CD4-positive, alpha-beta T cell treated with Interferon alpha-2 for 1 hour (primary cell): ENCODE results near the gene MVB12B.
A peak's percentile ranks its signal among the peaks of the same experiment; 100 is the strongest.

Experiments
- DNase-seq, 2 donors: peaks; one replicate each; pipeline ENCODE4 v3.0.0-alpha.2; 2020 to 2022

Gene MVB12B

DNA sequence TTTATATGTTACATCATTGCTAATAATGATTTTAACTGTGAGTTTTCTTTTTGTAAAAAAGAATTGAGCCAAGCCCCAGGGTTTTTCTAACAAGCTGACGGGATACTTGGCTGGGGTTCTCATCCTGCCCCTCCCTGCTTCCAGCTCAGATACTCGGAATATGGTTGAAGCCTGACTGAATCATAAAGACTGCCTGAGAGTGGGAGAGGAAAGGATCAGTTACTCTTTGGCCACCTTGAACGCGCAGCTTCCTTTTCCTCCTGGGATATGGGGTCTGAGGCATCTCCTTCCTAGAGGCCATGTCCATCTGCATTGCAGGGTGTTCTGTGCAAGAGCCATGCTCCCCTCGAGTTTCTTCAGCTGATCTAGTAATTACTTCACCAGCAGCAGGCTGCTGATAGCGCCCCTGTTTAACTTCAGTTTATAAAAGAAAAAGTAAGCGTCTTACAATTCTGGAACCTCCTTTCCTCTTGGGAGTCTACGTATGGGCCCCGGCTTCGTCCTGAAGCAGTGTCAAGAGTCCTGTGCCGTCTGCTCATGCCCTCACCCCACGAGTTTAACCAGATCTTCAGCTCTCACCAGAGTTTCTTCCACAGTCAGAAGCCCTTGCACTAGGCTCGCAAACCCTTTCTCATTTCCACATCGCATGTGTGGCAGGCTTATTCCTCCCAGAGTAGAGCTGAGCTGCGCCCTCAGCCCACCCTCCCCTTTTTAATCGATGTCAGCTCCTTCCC lies 130.0 kb downstream of the MVB12B start:
- no peak for DNase-seq

DNA sequence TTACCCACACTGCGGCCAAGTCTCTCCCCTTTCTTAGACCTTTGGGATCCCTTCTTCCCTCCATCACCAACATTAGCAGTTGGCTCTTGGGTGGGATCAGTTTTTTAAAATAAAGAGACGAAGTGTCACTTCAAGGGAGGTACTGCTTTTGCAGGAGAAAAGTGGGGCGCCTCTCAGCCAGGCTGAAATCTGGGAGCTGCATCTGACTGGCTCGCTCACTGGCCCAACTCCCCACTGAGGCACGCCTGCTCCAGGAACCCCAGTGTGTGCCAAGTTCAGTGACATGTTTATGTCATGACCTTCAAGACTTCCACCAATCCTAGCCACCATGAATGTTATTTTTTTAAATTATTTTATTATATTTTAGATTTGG lies 130.5 kb downstream of the MVB12B start:
- DNase-seq = no peak

DNA sequence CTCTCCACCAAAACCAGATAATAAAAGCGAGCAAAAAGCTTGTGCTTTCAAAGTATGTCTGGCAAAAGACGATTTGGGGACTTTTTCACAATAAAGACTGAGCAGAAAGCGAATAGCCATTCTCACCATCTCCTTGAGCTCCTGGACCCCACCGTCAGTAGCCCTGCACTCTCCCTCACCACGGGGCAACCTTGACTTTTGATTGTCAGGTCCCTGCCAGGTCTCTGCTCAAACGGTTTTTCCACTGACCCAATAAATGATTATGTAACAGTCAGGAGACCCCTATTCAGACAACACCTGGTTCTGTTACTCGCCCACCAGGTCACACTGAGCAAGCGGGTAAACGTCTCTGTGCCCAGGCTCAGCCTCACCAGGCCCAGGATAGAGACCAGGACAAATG lies 131.3 kb downstream of the MVB12B start:
- no peak for DNase-seq

DNA sequence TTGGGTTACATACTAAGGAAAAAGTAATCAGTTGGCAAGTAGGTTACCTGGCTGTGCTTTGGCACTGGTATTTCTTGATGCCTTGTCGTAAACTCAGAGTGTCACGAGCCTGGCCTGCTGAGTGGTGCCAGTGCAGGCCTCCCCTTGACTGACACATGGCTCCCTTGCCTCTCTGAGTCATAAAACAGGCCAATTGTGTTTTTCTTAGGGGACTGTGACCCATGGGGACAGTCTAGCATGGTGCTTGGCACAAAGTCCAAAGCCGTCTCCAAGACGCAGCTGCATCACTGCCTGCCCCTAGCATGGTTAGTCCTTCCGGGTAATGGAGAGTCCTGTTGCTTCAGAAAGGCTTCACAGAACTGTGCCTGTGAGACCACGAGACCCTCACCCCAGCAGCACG lies 132.5 kb downstream of the MVB12B start:
- DNase-seq = no peak

- DNase-seq = no peak
Observed at GRCh38 chr9:126459546-126459945, 132.9 kb downstream of the MVB12B start.

GRCh38 chr9:126459965-126460843 lies 133.6 kb downstream of the MVB12B start:
- DNase-seq = no peak

DNA sequence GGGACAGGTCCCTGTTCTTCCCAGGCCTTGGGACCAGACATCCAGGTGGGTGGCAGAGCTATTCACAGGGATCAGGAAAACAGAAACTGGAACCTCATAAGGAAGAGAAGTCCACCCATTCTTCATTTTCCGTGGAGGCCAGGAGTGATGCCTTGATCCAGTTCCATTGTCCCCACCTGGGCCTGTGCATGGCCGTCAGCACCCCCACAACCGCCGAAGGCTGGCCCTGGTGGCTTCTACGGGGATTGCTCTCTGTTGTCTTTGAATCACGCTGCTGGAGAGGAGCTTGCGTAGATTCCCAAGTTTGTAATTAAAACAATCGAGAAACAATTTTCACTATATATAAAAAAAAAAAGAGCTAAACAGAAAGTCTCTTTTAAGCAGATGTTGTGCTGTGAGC lies 134.4 kb downstream of the MVB12B start:
- DNase-seq = no peak

- no peak for DNase-seq
Observed at GRCh38 chr9:126461608-126462007, 135.0 kb downstream of the MVB12B start.

DNA sequence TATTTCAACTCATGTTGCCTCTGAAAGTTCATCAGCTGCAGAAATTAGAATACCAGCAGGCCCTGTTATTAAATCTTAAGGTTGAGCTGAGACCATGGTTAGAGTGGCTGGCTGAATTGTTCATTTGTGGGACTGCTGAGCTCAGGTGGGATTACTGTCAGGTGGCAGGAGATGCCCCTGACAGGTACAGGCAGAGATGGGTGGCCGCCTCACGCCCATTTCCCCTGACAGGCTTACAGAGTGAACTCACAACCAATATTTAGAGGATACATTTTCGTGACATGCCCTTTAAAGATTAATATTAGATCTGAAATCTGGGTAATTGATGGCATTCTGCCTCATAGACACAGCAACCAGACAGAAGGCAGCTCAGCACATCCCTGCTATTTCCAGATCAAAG lies 136.0 kb downstream of the MVB12B start:
- no peak for DNase-seq

GRCh38 chr9:126463426-126463825 lies 136.8 kb downstream of the MVB12B start:
- no peak for DNase-seq

DNA sequence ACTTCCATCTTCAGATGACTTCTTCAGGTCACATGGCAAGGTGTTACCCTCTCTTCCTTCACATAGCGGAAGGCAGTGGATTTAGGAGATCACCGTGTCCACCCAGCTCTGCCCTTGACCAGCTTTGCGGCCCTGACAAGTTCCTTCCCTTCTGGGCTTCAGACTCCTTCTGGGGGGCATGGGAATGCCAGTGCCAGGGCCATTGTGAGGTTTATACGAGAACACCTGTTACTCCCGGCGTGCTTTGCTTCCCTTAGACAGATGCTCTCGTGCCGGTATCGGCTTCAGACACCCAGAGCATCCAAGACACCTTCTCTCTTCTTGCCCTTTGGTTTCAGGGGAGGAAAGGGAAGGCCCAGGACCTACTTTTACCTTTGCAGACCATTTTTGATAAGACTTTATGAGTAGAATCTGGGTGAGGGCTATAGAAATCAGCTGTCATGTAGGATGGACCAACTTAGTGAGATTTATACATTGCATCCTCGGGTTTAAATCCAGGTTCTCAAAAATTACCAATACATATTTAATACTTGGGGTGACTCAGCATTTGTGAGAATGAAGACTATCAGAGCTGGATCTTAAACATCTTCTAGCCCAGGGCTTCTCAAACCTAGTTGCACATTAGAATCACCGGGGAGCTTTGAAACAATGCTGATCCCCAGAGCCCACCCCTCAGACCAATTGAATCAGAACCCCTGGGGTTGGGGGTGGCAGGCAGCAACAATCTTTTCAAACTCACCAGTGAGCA lies 138.2 kb downstream of the MVB12B start:
- no peak for DNase-seq

GRCh38 chr9:126465977-126466376 lies 139.3 kb downstream of the MVB12B start:
- no peak for DNase-seq

GRCh38 chr9:126468141-126468825 lies 141.7 kb downstream of the MVB12B start:
- DNase-seq = no peak

DNA sequence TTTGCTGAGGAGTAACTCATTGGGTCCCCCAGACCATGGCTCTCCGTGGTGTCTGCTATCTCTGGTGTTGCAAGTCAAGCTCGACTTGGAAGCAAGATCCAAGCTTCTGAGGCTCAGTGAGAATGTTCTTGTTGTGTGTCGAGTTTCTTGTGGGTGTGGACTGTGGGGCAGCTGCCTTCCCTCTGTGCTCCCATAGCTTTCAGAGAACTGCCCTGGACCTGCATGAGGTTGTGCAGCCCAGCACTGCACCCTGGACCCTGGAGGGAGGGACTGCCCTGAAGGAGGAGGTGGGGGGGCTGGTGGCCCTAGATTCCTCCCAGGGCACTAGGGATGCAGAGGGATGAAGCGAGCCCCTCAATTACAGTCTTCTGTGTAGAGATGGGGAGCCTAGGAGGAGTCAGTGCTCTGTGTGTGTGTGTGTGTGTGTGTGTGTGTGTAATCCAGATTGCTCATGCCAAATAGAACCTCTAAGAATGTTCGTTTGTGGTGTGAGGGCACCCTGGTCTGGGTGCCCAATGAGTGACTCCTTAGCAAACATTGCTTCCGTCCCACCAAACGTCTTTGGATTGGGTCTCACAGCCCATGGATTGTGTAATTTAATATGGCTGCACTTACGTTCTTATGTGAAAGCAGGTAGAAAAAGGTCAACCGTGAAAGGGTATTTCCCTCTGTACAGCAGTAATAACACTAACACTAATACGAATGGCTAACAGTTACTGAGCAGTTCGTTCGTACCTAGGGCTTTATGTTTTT lies 143.8 kb downstream of the MVB12B start:
- no peak for DNase-seq

GRCh38 chr9:126471084-126471624 lies 144.5 kb downstream of the MVB12B start:
- peak; percentile 82 to 83 for DNase-seq

DNA sequence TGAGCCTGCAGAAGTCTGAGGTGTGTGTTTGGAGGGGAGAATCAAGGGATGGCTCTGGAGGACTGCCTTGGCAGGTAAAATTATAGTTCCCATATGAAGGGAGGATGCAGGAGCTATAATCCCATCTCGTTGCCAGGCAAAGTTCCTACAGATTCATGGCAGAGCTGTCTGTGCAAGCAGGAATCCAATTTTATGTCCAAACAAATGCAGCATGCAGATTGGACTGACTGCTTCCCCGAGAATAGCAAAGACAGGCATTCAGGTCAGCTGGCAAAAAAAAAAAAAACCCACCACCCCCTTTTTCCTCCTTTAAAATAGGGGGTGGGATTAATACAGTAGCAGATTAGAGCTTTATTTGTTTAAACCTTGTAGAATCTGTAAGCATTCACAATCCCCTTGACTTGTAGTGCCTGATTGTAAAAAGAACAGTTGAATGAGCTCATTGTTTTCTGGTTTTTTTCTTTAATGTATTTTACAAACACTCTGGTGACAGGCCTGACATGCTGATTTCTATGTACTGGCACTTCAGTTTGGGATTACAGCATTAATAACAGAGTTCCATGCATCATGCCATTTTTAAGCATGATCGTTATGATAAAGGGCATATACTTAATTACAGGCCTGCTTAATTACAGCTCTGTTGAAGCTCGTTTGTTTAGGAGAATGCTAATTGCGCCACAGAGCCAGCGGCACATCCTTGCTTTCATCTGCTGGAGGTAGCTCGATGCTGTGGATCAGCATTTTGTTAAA lies 145.7 kb downstream of the MVB12B start:
- no peak for DNase-seq

- no peak for DNase-seq
Observed at GRCh38 chr9:126472948-126473298, 146.3 kb downstream of the MVB12B start.

GRCh38 chr9:126474206-126474765 lies 147.7 kb downstream of the MVB12B start:
- no peak for DNase-seq

GRCh38 chr9:126474786-126475485 lies 148.3 kb downstream of the MVB12B start:
- DNase-seq = no peak

DNA sequence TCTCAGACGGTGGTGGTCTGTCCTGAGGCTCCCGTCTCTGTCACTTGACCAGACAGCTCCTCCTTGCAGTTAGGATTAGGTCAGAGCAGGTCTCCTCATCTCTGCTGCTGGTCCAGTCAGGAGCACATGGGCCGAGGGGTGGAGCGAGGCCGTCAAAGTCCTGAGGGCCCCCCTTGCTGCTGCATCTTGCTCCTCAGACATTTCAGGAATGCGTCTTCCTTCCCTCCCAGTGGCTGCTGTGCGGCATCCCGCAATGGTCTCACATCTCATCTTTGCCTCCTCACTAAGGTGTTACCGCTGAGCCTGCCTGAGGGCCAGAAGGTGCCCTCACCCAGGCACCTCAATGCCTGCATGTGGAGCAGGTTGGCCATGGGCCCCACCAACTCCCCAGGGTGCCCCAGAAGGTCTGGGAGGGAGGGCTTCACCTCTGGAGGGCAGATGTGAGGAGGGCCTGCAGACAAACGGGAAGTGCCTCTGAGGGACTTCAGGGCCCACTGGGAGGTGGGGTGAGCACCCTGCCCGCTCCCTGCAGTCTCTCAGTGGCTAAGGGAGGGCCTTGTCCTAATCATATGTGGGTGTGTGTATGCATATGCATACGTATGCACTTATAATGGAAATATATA lies 149.4 kb downstream of the MVB12B start:
- DNase-seq = no peak
